Common myeloid progenitor, CD34-positive (primary cell): ENCODE data around the gene PIGQ.

Experiments used
- CTCF ChIA-PET: fragments of 350-600 bp; sonication (Branson Sonifier 250); formaldehyde crosslinking; loops from one replicate; lab custom pipeline; 2021; ENCODE audit warnings: antibody characterized with exemption; lab: Charles Lee
- POLR2A ChIA-PET: fragments of 350-600 bp; sonication (Branson Sonifier 250); formaldehyde crosslinking; loops from one replicate; lab custom pipeline; 2021; ENCODE audit warnings: antibody characterized with exemption; lab: Charles Lee
- DNase-seq, 3 donors: peaks; one replicate each; pipeline versions ENCODE4 v3.0.0 to v3.0.0-alpha.2; 2013
- H3K27ac ChIP-seq, 2 experiments: 1 replicate in 1 of 2; 2 replicates in 1 of 2; pipeline ENCODE4 v1.7.0; 2013; ENCODE audit warnings: inconsistent platforms in 2 of 2, low read length in 2 of 2, mild to moderate bottlenecking in 2 of 2, low read depth in 1 of 2, moderate library complexity in 1 of 2; ENCODE audit not compliant: severe bottlenecking in 2 of 2, insufficient read depth in 1 of 2, poor library complexity in 1 of 2
- H3K27me3 ChIP-seq, 5 experiments: replicated peaks in 2 of 5; 1 replicate in 3 of 5; 2 replicates in 2 of 5; pipeline versions ENCODE4 v1.6.1 to v1.7.0; 2013; ENCODE audit warnings: low read length in 4 of 5, mild to moderate bottlenecking in 2 of 5, moderate library complexity in 2 of 5, inconsistent platforms in 1 of 5; ENCODE audit not compliant: insufficient read depth in 5 of 5, control insufficient read depth in 4 of 5
- H3K36me3 ChIP-seq, 4 experiments: 1 replicate in 2 of 4; 2 replicates in 2 of 4; pipeline versions ENCODE4 v1.6.1 to v1.7.0; 2013; ENCODE audit warnings: low read length in 3 of 4, control low read depth in 1 of 4, mild to moderate bottlenecking in 1 of 4; ENCODE audit not compliant: control insufficient read depth in 4 of 4, insufficient read depth in 4 of 4
- H3K4me1 ChIP-seq, 4 experiments: 1 replicate in 3 of 4; 2 replicates in 1 of 4; pipeline versions ENCODE4 v1.6.1 to v1.7.1; 2013; ENCODE audit warnings: low read length in 3 of 4, mild to moderate bottlenecking in 3 of 4, control low read depth in 1 of 4, inconsistent platforms in 1 of 4, moderate library complexity in 1 of 4; ENCODE audit not compliant: control insufficient read depth in 4 of 4, insufficient read depth in 4 of 4; ENCODE audit errors: control extremely low read depth in 1 of 4
- H3K4me3 ChIP-seq, 7 experiments: 1 replicate in 4 of 7; 2 replicates in 3 of 7; pipeline versions ENCODE4 v1.5.1 to v1.7.0; 2013; ENCODE audit warnings: mild to moderate bottlenecking in 7 of 7, low read length in 6 of 7, moderate library complexity in 6 of 7, inconsistent platforms in 2 of 7, low read depth in 2 of 7, control low read depth in 1 of 7; ENCODE audit not compliant: insufficient read depth in 4 of 7, control insufficient read depth in 1 of 7; ENCODE audit errors: extremely low read depth in 1 of 7
- H3K9me3 ChIP-seq, 5 experiments: 1 replicate in 4 of 5; 2 replicates in 1 of 5; pipeline versions ENCODE4 v1.6.1 to v1.7.1; 2013; ENCODE audit warnings: low read length in 4 of 5, mild to moderate bottlenecking in 2 of 5, inconsistent platforms in 1 of 5, low read depth in 1 of 5, moderate library complexity in 1 of 5; ENCODE audit not compliant: control insufficient read depth in 4 of 5, insufficient read depth in 2 of 5; ENCODE audit errors: control extremely low read depth in 1 of 5
- WGBS: methylation state at CpG from one replicate; pipeline ENCODE4 v1.1.5; 2013; ENCODE audit not compliant: insufficient coverage; 5-methylcytosine and 5-hydroxymethylcytosine counted together

The PIGQ gene

GRCh38 chr16:627454-628239 lies 57.9 kb downstream of the PIGQ start:
- no peak overlapping the region for H3K4me3 ChIP-seq
- H3K9me3 ChIP-seq, result no peaks in the 10 kb centered on the region
- ChIA-PET CTCF (no interaction called here), POLR2A (no interaction called here)
- H3K27me3 ChIP-seq, result peaks cover 0 to 7% (median 0%) of the 10 kb centered on the region in 5 experiments
- H3K27ac ChIP-seq, result no peak overlapping the region
- WGBS, result 94% methylated on average over 34 of the region's 50 CpGs
- peaks cover 2 to 46% (median 17%) of the 10 kb centered on the region in 4 experiments for H3K36me3 ChIP-seq
- H3K4me1 ChIP-seq, result peaks cover 0 to 8% (median 7%) of the 10 kb centered on the region in 4 experiments
- no peak for DNase-seq

GRCh38 chr16:628321-629061 lies 58.7 kb downstream of the PIGQ start:
- peaks cover 0 to 7% (median 0%) of the 10 kb centered on the region in 5 experiments for H3K27me3 ChIP-seq
- DNase-seq, result no peak
- no peak overlapping the region for H3K4me3 ChIP-seq
- 97% methylated on average over 32 of the region's 33 CpGs for WGBS
- H3K27ac ChIP-seq, result no peak overlapping the region
- peaks cover 0 to 8% (median 7%) of the 10 kb centered on the region in 4 experiments for H3K4me1 ChIP-seq
- H3K36me3 ChIP-seq, result peaks cover 3 to 52% (median 23%) of the 10 kb centered on the region in 4 experiments
- no peaks in the 10 kb centered on the region for H3K9me3 ChIP-seq
- POLR2A ChIA-PET, result no interaction called here
- CTCF ChIA-PET, result no interaction called here

GRCh38 chr16:629185-629832 lies 59.5 kb downstream of the PIGQ start:
- Histone ChIP-seq H3K36me3 (peaks cover 3 to 60% (median 28%) of the 10 kb centered on the region in 4 experiments), H3K4me1 (peaks cover 0 to 8% (median 7%) of the 10 kb centered on the region in 4 experiments), H3K27ac (no peak overlapping the region), H3K4me3 (no peak overlapping the region), H3K9me3 (no peaks in the 10 kb centered on the region), H3K27me3 (peaks cover 0 to 7% (median 0%) of the 10 kb centered on the region in 5 experiments)
- POLR2A ChIA-PET, result no interaction called here
- WGBS, result 96% methylated on average over 27 of the region's 29 CpGs
- CTCF ChIA-PET, result no interaction called here
- DNase-seq, result no peak

- H3K36me3 ChIP-seq, result peaks cover 3 to 63% (median 31%) of the 10 kb centered on the region in 4 experiments
- ChIA-PET CTCF (no interaction called here), POLR2A (no interaction called here)
- H3K27me3 ChIP-seq, result peaks cover 0 to 7% (median 0%) of the 10 kb centered on the region in 5 experiments
- peaks cover 0 to 9% (median 7%) of the 10 kb centered on the region in 4 experiments for H3K4me1 ChIP-seq
- H3K4me3 ChIP-seq, result no peak overlapping the region
- DNase-seq, result no peak
- 80% methylated on average over 9 of the region's 11 CpGs for WGBS
- H3K27ac ChIP-seq, result no peak overlapping the region
- no peaks in the 10 kb centered on the region for H3K9me3 ChIP-seq
Observed at GRCh38 chr16:629833-630248, 60.1 kb downstream of the PIGQ start.

- POLR2A ChIA-PET, result no interaction called here
- no peaks in the 10 kb centered on the region for H3K9me3 ChIP-seq
- CTCF ChIA-PET, result no interaction called here
- no peak overlapping the region for H3K4me3 ChIP-seq
- H3K27ac ChIP-seq, result no peak overlapping the region
- WGBS, result 50% methylated on average over 24 of the region's 29 CpGs
- H3K36me3 ChIP-seq, result peaks cover 1 to 58% (median 31%) of the 10 kb centered on the region in 4 experiments
- DNase-seq, result no peak
- peaks cover 0 to 14% (median 12%) of the 10 kb centered on the region in 4 experiments for H3K4me1 ChIP-seq
- H3K27me3 ChIP-seq, result peaks cover 0 to 7% (median 0%) of the 10 kb centered on the region in 5 experiments
Observed at GRCh38 chr16:630249-630814, 60.6 kb downstream of the PIGQ start.

- Histone ChIP-seq H3K4me3 (peak within 1 kb of the TSS in 1 of 7 experiments; percentile 16), H3K4me1 (peaks cover 0 to 18% (median 18%) of the 10 kb centered on the region in 4 experiments), H3K27me3 (peaks cover 0 to 7% (median 0%) of the 10 kb centered on the region in 5 experiments), H3K36me3 (peaks cover 0 to 52% (median 29%) of the 10 kb centered on the region in 4 experiments), H3K27ac (no peak within 1 kb of the TSS), H3K9me3 (no peaks in the 10 kb centered on the region)
- 5% methylated on average over 18 of the region's 23 CpGs for WGBS
- ChIA-PET CTCF (no interaction called here), POLR2A (interaction anchor here (0.6 kb wide), 1 partner anchor 10 kb away, joined by 4 read pairs; no protein-coding TSS in a partner anchor)
- DNase-seq, result peak in 2 of 3 donors; percentile 22 to 30
Observed at GRCh38 chr16:630815-631405, 61.1 kb downstream of the PIGQ start, which contains the start of gene WFIKKN1. WFIKKN1 (plus strand) TSS chr16:630985; CDS start chr16:631254, 269 bp downstream.
